ENCODE measurements around the gene NDUFS4.

GRCh38 chr5:53568871-53569270 is 8.4 kb downstream of the NDUFS4 start:
- TF ChIP-seq MXI1 (conservative IDR thresholded peaks at IDR 0.05; ENCODE audit: poor library complexity, severe bottlenecking), result no peak
- no peak for TF ChIP-seq CTCF (IDR thresholded peaks at IDR 0.05; ENCODE audit: poor library complexity, severe bottlenecking)
- TF ChIP-seq POLR2AphosphoS5 (IDR thresholded peaks at IDR 0.05), result no peak
- no peak for TF ChIP-seq EP300 (conservative IDR thresholded peaks at IDR 0.05; ENCODE audit: poor library complexity, severe bottlenecking)
- no peak for TF ChIP-seq SMC3 (conservative IDR thresholded peaks at IDR 0.05; ENCODE audit: poor library complexity)
- no peak for TF ChIP-seq EZH2 (IDR thresholded peaks at IDR 0.05; ENCODE audit: borderline replicate concordance, insufficient read depth, low read length, poor library complexity, severe bottlenecking)
- TF ChIP-seq TAF1 (IDR thresholded peaks at IDR 0.05; ENCODE audit: low read depth), result no peak
- no peak for TF ChIP-seq RAD21 (conservative IDR thresholded peaks at IDR 0.05)
- no peak for TF ChIP-seq REST (IDR thresholded peaks at IDR 0.05; ENCODE audit: borderline replicate concordance)

All from neural cell (in vitro differentiated cells).